GM12873 (cell line): Measurements from ENCODE around the gene AGPAT4.

Source experiments
- TF ChIP-seq, protein P1 (sequence below): IDR thresholded peaks from 2 replicates; pipeline ENCODE4 v1.5.1; 2012; ENCODE audit warnings: low read depth, mild to moderate bottlenecking, moderate library complexity, low read length, control low read depth; ENCODE audit not compliant: insufficient read depth; ENCODE audit errors: missing control alignments

AGPAT4 gene, protein sequence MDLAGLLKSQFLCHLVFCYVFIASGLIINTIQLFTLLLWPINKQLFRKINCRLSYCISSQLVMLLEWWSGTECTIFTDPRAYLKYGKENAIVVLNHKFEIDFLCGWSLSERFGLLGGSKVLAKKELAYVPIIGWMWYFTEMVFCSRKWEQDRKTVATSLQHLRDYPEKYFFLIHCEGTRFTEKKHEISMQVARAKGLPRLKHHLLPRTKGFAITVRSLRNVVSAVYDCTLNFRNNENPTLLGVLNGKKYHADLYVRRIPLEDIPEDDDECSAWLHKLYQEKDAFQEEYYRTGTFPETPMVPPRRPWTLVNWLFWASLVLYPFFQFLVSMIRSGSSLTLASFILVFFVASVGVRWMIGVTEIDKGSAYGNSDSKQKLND

DNA sequence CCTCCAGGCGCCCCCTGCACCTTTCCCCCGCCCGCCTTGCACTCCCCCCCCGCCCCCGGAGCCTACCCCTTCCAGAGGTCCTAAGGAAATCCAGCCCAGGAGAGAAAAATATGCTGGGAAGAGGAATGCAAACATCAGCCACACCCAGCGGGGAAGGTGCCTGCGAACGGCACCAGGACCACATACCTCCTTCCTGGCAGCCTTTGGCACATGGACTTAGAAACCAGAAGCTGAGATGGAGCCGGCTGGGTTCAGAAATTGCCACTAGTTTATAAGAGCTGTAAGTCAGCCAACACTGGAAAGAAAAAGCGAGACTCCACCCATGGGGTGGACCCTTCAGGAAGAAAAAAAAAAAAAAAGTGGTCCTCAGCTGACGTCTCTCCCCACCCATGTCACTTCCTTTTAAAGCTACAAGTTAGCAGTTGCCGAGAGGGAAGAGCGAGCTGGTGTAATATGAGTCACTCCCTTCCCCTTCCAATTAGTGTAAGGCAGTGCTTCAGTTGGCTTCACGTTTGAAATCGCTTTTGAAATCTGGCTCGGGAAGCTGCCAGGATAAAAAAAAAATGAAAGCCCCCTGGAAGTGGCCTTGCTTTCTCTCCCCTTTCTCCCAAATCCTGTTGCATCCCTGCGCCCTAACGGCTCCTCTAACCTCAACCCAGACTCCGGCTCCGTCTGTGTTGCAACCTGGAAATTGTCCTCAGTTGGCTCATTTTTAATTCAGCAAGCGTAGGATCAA, at the start of gene AGPAT4:
Gene AGPAT4 (minus strand): TSS at position 310 of the 736 bp plus-strand sequence. CDS start 41,848 bp downstream, outside the sequence.
- TF ChIP-seq, protein P1, sequence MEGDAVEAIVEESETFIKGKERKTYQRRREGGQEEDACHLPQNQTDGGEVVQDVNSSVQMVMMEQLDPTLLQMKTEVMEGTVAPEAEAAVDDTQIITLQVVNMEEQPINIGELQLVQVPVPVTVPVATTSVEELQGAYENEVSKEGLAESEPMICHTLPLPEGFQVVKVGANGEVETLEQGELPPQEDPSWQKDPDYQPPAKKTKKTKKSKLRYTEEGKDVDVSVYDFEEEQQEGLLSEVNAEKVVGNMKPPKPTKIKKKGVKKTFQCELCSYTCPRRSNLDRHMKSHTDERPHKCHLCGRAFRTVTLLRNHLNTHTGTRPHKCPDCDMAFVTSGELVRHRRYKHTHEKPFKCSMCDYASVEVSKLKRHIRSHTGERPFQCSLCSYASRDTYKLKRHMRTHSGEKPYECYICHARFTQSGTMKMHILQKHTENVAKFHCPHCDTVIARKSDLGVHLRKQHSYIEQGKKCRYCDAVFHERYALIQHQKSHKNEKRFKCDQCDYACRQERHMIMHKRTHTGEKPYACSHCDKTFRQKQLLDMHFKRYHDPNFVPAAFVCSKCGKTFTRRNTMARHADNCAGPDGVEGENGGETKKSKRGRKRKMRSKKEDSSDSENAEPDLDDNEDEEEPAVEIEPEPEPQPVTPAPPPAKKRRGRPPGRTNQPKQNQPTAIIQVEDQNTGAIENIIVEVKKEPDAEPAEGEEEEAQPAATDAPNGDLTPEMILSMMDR: no peak

DNA sequence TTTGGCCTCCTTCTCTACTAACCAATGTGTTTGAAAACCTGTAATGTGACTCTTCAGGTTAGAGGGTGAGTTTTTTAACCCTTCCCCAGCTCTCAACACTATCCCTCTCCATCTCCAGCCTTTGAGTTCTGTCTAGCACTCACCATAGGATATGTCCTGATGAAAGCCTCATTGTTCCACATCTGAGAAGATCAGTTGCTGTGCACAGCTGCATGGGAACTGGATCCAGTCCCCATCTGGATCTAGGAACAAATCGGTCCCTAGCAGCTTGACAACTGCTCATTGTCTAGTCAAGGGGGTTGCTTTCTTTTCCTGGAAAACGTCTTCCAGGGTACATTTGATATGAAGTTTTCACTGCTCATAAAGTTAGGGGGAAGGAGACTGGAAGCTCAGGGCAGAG, 45.4 kb upstream of the AGPAT4 start:
- TF ChIP-seq, protein P1: no peak

DNA sequence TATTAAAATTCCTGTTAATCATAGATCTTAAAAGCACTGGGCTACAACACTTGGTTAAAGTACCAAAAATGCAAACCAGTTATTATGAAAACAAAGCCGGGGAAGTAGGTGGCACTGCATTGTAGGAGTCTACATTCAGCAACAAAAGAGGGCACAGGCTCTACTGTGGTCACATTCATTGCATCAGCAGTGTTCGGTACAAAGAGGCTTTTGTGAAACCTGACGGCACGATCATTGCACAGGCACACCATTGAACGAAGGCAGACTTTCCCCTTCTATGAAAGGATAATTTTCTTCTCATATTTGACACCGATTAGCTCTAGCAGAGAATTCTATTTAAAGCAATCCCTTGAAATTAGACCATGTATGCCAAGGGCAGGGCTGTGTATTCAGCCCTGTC, 44.6 kb upstream of the AGPAT4 start:
- TF ChIP-seq, protein P1: no peak

DNA sequence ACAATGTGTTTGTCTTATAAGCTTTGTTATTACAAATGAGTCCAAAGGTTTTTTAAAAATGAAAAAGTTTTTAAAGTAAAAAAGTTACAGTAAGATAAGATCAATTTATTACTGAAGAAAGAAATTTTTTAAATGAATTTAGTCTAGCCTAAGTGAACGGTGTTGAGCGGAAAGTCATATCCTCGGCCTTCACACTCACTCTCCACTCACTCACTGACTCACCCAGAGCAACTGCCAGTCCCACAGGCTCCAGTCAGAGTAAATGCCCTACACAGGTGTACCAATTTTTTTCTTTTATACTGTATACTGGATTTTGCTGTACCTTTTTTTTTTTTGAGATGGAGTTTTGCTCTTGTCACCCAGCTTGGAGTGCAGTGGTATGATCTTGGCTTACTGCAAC, 42.7 kb upstream of the AGPAT4 start:
- TF ChIP-seq, protein P1: no peak

DNA sequence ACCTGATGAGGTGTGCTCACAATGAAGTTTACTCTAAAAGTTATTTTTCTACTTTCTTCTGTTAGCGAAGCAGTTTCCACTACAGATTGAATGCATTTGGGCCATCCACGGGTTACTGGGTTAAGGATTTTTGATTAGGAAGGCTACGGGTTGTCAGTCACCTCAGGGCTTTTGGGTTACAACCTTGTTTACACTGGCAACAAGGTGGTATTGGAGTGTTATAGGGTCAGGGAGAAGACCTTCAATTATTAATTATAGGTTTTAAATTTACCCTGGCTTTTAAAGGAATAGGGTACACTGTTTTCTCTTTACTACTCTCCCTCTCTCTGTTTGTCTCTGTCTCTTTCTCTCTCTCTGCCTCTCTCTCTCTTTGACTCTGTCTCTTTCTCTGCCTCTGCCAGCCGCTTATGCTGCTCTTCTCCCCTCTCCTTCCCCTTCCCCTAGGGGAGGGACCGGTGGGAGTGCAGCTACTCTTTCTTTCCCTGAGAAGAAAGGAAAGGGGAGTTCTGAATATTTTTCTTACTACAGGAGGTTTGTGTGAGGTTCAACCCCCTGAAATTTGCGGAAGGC, 40.2 kb upstream of the AGPAT4 start:
- TF ChIP-seq, protein P1: no peak

DNA sequence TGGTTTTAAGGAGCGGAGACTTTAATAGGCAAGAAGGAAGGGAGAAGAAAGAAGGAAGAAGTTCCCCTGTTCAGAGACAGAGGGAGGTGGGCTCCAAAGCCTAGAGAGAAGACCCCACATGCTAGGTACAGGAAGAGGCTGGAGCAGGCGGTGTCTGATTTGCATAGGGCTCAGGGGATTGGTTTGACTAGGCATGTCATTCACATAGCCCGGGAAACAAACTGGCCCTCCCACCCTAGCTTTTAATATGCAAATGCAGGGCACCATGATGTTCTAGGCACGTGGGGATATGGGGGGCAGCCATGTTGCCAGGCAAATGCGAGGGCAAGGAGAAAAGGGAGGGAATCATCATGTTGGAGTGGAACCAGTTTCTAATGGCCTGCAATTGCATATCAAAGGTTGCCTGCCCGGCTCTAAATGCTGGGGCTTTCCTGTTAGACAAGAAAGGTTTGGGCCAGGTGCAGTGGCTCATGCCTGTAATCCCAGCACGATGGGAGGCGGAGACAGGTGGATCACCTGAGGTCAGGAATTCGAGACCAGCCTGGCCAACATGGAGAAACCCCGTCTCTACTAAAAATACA, 34.3 kb upstream of the AGPAT4 start:
- TF ChIP-seq, protein P1: no peak

DNA sequence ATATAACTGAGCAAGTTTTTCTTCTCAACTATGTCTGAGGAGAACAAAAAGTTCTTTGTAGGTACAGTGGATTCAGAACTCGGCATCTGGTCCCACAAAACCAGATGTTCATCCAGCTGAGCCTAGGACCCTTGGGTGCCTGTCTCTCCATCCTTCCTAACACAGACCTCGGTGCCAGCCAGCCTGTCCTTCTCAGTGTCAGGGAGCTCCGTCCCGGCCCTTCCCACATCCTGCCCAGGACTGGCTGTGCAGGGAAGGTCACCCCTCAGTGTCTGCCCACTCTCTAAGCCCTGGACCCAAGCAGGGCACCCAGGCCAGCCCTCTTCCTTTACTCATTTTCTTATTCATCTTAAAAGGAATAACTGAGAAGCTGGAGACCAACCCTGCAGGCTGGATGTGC, 32.0 kb upstream of the AGPAT4 start:
- TF ChIP-seq, protein P1: no peak
